Activated T-helper 1 cell treated with anti-CD3 and anti-CD28 coated beads, Interleukin-12 subunit alpha, Interleukin-12 subunit beta, Interleukin-2, Interleukin-4 antibody, amounts not matched to agents 30 ng/mL and 10 ng/mL and 1 ng/mL, durations not matched to agents 14 hours and 24 hours and 36 hours (primary cell): ENCODE results near the gene CDC42BPG. TPM values are rescaled to one million over a fixed set of nuclear protein-coding genes. Genes with fewer than 3 reads are reported as not detected.

ENCODE experiments used
- DNase-seq: peaks from one replicate; pipeline ENCODE4 v3.0.0; 2021; ENCODE audit warnings: low spot score
- H3K27ac Mint-ChIP-seq: one replicate; pipeline ENCODE4 v1.8.0; 2021; ENCODE audit warnings: mild to moderate bottlenecking, mixed read lengths
- H3K27me3 Mint-ChIP-seq: one replicate; pipeline ENCODE4 v1.8.0; 2022; ENCODE audit warnings: mild to moderate bottlenecking, moderate library complexity, mixed read lengths; ENCODE audit not compliant: insufficient read depth
- H3K36me3 Mint-ChIP-seq: one replicate; pipeline ENCODE4 v1.8.0; 2021; ENCODE audit warnings: low read depth, mixed read lengths
- H3K4me1 Mint-ChIP-seq: one replicate; pipeline ENCODE4 v1.8.0; 2021; ENCODE audit warnings: low read depth, mixed read lengths
- H3K4me3 Mint-ChIP-seq: one replicate; pipeline ENCODE4 v1.8.0; 2021; ENCODE audit warnings: mild to moderate bottlenecking, moderate library complexity, mixed read lengths
- H3K9me3 Mint-ChIP-seq: one replicate; pipeline ENCODE4 v1.8.0; 2021; ENCODE audit warnings: mixed read lengths
- intact Hi-C: fragments of 100-400 bp; cut with micrococcal nuclease; formaldehyde crosslinking; loops from one replicate; pipeline ENCODE4 v1.15.1; 2024
- total RNA-seq: library from RNA; stranded (reverse); gene quantifications from 2 replicates; pipeline ENCODE4 v1.2.3, GENCODE V29; 2022

The CDC42BPG gene
- total RNA-seq, 1 donor from 2014 or later: 0.29 TPM

DNA sequence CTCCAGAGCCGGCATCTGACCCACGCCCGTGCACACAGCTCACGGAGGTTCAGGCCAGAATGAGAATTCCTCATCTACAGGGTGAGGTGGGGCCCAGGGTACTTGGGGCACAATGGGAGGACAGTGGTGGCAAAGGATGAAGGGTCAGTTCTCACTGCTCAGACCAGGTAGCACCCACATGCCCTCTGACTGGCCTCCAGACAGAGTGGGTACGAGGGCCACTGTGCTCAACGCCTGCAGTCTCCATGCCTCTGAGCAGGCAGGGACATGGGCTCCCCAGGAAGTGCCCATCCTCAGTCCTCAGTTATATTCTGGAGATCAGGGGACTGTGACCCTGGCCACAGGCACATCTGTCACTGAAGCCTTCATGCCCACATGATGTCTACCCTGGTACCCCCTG is 13.0 kb upstream of the CDC42BPG start:
- intact Hi-C loops: no loop called here
- Mint-ChIP-seq H3K27me3 (no peaks in the 10 kb centered on the region), H3K4me3 (peak overlapping the region; percentile 49), H3K27ac (peak overlapping the region; percentile 40), H3K36me3 (peaks cover 44% of the 10 kb centered on the region), H3K4me1 (peaks cover 76% of the 10 kb centered on the region), H3K9me3 (no peaks in the 10 kb centered on the region)
- DNase-seq: no peak

DNA sequence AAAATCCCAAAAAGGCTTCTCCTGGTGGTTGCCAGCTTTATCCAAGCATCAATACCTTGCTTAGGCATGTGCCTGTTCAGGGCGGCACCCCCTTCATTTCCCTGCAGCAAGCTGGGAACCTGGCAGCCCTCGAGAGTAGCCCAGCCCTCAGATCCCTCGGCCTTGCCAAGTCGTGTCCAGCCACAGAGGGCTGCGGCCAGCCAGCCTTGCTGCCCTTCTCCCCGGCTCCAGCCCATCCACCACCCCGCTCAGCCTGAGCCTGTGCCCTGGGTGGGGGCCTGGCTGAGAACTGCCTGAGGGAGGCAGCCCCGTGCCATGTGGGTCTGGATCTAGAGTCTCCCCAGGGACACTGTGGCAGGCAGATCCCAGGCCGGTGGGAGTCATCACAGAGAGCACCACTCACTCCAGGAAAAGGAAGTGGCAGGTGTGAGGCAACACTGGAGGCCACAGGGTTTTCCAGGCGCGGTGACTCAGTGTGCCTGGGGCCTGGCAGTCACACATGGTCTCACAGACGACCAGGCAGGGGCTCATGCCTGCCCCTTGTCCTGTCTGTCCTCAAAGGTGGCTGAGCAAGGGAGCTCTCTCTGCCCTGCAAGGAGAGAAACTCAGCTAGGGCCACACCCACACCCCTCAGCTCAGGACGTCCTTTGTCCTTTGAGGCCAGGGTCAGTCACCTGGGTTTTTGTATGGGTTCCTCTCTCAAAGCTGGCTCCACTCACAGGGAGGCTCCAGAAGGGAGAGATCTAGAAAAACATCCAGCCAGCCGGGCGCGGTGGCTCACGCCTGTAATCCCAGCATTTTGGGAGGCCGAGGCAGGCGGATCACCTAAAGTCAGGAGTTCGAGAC is 12.2 kb upstream of the CDC42BPG start:
- H3K4me1 Mint-ChIP-seq: peaks cover 78% of the 10 kb centered on the region
- peaks cover 41% of the 10 kb centered on the region for H3K36me3 Mint-ChIP-seq
- H3K27me3 Mint-ChIP-seq: no peaks in the 10 kb centered on the region
- peak overlapping the region; percentile 52 for H3K4me3 Mint-ChIP-seq
- H3K27ac Mint-ChIP-seq: peak overlapping the region; percentile 59
- H3K9me3 Mint-ChIP-seq: no peaks in the 10 kb centered on the region
- DNase-seq: peak; percentile 35
- intact Hi-C loops: loop anchor here (1.0 kb wide), 1 partner anchor 9 kb away; no protein-coding TSS in a partner anchor

DNA sequence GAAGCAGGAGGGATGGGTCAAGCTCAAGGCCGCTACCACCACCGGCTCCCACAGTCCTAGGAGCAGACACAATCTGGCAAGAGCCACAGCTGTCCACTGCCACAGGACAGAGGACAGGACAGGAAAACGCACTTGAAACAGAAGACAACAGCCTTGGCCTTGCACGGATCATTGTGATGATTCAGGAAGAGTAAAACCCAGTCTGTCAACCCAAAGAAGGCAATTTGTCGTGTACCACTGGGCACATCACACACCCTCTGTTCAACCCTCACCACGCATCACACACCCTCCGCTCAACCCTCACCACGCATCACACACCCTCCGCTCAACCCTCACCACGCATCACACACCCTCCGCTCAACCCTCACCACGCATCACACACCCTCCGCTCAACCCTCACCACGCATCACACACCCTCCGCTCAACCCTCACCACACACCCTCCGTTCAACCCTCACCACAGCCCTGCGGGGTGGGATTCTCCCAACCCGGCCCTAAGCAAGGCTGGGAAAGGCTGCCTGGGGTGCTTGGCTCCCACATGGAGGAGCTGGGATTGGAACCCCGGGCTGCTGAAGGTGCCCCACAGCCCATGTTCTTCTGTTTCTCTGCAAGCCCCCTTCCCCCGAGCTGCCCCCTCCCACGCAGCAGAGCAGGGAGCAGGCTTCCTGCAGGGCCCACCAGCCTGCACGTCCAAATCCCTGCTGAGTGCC is 11.3 kb upstream of the CDC42BPG start:
- H3K27me3 Mint-ChIP-seq: no peaks in the 10 kb centered on the region
- H3K36me3 Mint-ChIP-seq: peaks cover 38% of the 10 kb centered on the region
- H3K9me3 Mint-ChIP-seq: no peaks in the 10 kb centered on the region
- DNase-seq: no peak
- peaks cover 77% of the 10 kb centered on the region for H3K4me1 Mint-ChIP-seq
- H3K4me3 Mint-ChIP-seq: peak overlapping the region; percentile 29
- intact Hi-C loops: loop anchor here (1.0 kb wide), 1 partner anchor 10 kb away; no protein-coding TSS in a partner anchor
- H3K27ac Mint-ChIP-seq: peak overlapping the region; percentile 66

DNA sequence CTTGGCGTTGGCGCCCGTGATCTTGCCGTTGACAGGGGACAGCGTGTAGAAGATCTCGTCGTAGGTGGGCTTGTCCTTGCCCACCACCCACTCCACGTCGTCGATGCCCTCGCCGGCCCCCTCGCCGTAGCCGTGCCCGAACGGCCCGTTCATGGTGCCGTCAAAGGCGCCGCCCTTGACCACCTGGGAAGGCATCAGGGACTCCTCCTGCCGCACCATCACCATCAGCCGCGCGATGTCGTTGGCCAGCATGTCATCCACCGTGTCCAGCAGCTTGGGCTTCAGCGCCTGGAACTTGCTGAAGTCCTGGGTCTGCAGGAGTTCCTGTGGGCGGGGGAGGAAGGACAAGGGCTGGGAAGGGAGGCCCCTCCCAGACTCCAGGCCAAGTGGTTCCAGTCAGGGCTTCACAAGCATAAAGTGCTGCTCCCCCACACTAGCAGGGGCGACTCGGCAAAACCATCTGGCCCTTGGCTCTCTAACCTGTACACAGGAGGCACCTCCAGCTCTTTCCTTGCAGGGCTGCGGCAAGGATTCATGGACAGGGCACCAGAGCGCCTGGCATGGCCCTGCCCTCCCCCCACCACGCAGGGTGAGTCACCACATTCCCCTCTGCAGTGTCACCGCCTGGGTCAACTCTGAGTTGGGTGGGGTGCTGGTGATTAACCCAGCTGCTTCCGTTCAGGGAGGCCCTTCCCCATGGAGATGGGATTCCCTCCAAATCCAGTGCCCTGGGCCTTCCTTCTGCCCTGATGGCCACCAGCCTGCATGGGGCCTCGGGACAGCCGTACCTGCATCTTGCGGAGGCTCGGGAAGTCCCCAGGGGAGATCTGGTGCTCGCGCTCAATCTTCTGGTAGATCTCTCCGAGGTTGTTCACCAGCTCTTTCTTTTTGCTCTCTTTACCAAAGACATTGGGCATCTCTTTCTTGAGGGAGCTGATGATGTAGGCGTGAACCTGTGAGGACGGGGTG is 10.4 kb upstream of the CDC42BPG start:
- no peak for DNase-seq
- Mint-ChIP-seq H3K27me3 (no peaks in the 10 kb centered on the region), H3K4me1 (peaks cover 72% of the 10 kb centered on the region), H3K4me3 (peak overlapping the region; percentile 37), H3K27ac (peak overlapping the region; percentile 66), H3K36me3 (peaks cover 32% of the 10 kb centered on the region), H3K9me3 (no peaks in the 10 kb centered on the region)
- intact Hi-C loops: no loop called here

DNA sequence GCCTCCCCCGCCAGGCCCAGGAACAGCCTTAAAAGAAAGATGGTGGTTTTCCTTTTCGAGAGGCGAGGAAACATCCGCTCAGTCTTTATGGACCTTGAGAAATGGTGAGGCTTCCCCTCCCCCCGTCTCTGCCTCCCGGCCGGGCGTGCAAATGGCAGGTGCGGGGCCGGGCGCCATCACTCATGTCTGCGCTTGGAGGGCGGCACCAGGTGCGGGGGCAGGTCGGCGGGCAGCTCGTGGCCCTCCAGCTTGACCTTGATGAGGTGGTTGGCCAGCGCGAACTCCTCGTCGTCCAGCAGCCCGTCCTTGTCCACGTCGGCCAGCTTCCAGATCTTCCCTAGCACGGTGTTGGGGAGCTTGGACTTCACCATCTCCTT is 9.7 kb upstream of the CDC42BPG start:
- Mint-ChIP-seq H3K9me3 (no peaks in the 10 kb centered on the region), H3K4me3 (peak overlapping the region; percentile 37), H3K27me3 (no peaks in the 10 kb centered on the region), H3K4me1 (peaks cover 72% of the 10 kb centered on the region), H3K27ac (no peak overlapping the region), H3K36me3 (peaks cover 27% of the 10 kb centered on the region)
- DNase-seq: no peak
- intact Hi-C loops: no loop called here

DNA sequence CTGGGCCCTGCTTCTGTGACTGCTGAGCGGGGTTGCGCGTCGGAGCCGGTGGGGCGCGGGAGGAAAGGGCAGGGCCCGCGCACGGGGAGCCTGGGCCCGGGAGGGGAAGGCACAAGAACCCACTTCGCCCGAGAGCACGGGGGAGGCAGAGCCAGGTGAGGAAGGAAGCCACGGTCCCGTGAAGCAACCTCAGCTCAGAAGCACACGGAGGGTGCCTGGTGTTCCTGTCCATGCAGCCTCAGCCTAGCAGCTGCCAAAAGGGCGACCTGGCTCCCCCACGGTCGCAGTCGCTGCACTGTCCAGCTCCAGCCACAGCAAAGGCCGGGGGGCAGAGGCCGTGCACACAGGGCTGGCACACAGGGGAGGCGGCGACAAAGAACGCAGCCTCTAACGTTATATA is 9.3 kb upstream of the CDC42BPG start:
- H3K4me1 Mint-ChIP-seq: peaks cover 71% of the 10 kb centered on the region
- H3K4me3 Mint-ChIP-seq: peak overlapping the region; percentile 69
- no peaks in the 10 kb centered on the region for H3K27me3 Mint-ChIP-seq
- H3K27ac Mint-ChIP-seq: peak overlapping the region; percentile 81
- DNase-seq: no peak
- peaks cover 27% of the 10 kb centered on the region for H3K36me3 Mint-ChIP-seq
- intact Hi-C loops: no loop called here
- no peaks in the 10 kb centered on the region for H3K9me3 Mint-ChIP-seq

DNA sequence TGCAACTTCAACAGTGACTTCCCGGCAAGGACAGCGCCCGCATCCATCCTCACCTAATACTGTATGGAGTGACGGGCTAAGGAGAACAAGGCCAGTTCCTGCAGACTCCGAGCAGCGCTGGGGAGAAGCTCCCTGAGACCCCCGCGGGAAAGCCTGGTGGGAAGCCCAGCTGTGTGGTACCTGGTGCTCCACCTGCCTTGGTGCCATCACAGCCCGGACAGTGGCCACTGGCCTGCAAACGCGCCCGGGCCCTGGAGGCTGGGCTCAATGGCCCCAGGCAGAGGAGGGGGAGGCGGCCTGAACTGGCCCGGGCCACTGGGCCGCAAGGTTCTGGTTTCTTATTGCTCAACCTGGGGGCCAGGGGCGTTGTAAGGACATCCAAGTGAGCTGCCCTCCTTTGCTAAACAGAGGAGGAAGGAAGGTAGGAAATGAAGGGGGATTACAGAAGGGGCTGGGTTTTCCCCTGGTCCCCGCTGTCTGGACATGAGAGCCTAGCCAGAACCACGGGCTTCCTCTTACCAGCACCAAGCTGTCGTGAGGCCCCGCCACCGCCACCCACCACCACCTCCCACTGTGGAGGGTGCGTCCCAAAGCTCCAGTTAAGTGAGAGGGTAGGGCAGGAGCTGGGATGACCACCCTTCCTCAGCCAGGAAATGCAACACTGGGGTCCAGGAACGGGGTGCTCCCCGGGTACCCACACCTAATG is 8.5 kb upstream of the CDC42BPG start:
- Mint-ChIP-seq H3K27ac (peak overlapping the region; percentile 82), H3K4me3 (peak overlapping the region; percentile 69), H3K4me1 (peaks cover 73% of the 10 kb centered on the region), H3K27me3 (no peaks in the 10 kb centered on the region), H3K36me3 (peaks cover 27% of the 10 kb centered on the region), H3K9me3 (no peaks in the 10 kb centered on the region)
- intact Hi-C loops: no loop called here
- DNase-seq: no peak

DNA sequence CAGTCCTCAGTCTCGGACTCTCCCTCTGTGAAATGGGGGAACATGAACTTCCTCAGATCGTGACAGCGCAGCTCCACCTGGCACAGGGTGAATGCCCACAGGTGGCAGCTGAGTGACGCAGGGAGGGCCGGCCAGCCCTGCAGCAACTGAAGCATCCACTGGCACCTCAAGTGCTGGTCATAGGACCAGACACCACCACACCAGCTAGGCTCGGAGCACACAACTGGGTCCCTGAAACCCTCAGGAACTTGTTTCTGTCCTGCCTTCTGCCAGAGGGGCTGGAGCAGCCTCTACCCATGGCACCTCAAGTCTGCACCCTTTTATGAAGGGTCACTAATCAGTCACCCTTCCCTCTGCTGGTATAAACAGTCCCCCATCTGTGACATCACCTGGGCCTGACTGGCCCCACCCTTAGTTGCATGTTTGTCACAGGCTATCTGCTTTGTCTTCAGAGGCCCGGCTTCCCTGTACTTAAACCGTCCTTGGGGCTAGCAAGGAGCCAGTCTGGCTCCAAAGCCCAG is 7.4 kb upstream of the CDC42BPG start:
- peaks cover 26% of the 10 kb centered on the region for H3K36me3 Mint-ChIP-seq
- H3K27ac Mint-ChIP-seq: peak overlapping the region; percentile 82
- no peaks in the 10 kb centered on the region for H3K9me3 Mint-ChIP-seq
- no peaks in the 10 kb centered on the region for H3K27me3 Mint-ChIP-seq
- DNase-seq: no peak
- intact Hi-C loops: loop anchor here (1.0 to 2.0 kb wide), 3 partner anchors 7 to 33 kb away; no protein-coding TSS in a partner anchor
- peaks cover 73% of the 10 kb centered on the region for H3K4me1 Mint-ChIP-seq
- peak overlapping the region; percentile 61 for H3K4me3 Mint-ChIP-seq

DNA sequence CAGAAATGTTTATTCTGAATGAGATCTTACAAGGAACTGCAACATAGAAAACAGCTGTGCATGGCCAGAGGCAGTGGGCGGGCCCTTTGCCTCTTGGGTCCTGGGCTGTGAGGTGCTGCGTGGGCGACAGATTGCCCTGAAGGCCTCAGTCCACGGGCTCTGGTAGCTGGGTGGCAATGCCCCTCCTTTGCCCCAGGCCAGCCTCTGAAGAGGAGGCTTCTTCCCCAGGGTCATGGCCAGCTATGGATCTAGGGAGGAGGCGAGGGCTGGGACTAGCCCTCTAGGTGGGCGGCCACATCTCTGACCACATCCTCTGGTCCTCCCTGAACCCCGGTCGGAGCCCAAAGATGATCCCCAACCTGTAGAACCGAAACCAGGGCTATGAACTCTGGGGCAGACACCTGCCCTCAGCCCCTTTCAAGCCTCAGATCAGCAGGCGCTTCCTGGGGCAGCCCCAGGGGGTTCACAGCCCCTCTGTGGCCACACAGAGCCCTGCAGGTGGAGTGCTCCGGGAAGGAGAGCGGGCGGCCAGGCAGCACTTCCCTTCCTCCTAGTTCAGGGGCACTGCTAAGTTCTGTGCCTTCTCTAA is 6.6 kb upstream of the CDC42BPG start:
- H3K27me3 Mint-ChIP-seq: no peaks in the 10 kb centered on the region
- intact Hi-C loops: loop anchor here (1.0 to 2.0 kb wide), 3 partner anchors 8 to 34 kb away; no protein-coding TSS in a partner anchor
- H3K27ac Mint-ChIP-seq: peak overlapping the region; percentile 82
- peaks cover 65% of the 10 kb centered on the region for H3K4me1 Mint-ChIP-seq
- no peaks in the 10 kb centered on the region for H3K9me3 Mint-ChIP-seq
- DNase-seq: peak; percentile 54
- H3K36me3 Mint-ChIP-seq: peaks cover 21% of the 10 kb centered on the region
- H3K4me3 Mint-ChIP-seq: peak overlapping the region; percentile 61

DNA sequence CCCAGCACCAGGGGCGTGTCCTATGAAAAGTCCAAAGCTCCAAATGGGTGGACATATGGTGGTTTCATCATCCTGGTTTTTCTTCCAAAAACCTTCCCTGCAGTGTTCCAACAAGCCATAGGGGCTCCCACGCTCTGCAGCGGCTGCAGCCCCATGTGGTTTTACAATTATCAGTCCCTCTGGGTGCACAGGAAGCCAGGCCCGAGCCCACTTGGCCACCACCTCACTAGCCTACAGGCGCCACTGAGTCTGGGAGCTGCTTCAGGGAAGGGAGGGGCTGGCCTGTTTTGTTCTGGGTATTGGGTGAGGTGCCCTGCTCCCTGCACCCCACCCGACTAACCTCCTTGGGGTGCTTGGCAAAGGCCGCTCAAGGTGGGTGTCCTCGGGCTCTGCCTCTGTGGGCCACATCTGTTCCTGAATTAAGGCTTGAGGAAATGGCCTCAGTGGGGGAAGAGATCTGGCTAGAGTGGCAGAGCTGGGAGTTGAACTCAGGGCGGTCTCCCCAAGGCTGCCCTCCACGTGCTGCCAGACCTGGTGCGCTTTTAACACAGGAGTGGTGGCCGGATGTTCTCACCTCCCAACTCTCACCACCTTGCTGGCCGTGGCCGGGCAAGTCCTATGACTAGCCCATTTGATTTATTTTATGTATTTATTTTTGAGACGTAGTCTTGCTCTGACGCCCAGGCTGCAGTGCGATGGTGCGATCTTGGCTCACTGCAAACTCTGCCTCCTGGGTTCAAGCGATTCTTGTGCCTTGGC is 5.3 kb upstream of the CDC42BPG start:
- H3K4me3 Mint-ChIP-seq: no peak overlapping the region
- H3K9me3 Mint-ChIP-seq: no peaks in the 10 kb centered on the region
- intact Hi-C loops: loop anchor here (2.0 to 10.0 kb wide), 2 partner anchors 15 to 485 kb away; partner anchors contain the start of gene DPF2
- H3K4me1 Mint-ChIP-seq: peaks cover 57% of the 10 kb centered on the region
- no peak for DNase-seq
- peaks cover 12% of the 10 kb centered on the region for H3K36me3 Mint-ChIP-seq
- no peaks in the 10 kb centered on the region for H3K27me3 Mint-ChIP-seq
- H3K27ac Mint-ChIP-seq: peak overlapping the region; percentile 8
